ENCODE measurements around the gene ZNF750.
A peak's percentile ranks its signal among the peaks of the same experiment; 100 is the strongest.

The ZNF750 gene

DNA sequence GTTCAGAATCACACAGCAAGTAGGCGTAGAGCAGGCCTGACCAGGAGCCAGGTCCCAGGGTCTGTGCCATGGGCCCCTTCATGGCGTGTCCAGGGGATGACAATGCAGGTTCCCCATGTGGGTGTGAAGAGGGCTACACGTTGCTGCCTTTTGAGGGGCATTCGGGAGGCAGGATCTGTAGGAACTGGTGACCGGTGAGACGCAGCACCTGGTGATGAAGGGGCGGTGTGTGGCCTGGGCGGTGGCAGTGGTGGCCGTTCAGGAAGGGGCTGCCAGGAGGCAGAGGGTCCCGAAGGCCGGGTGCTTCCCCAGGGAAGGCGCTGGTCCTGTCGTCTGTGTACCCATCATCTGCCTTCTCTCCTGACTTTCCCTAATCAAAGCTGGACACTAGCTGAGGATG, 34.6 kb downstream of the ZNF750 start:
- DNase-seq (ENCODE audit: insufficient read length): no peak
- FAIRE-seq: no peak
- TF ChIP-seq POLR2AphosphoS5 (IDR thresholded peaks at IDR 0.05; ENCODE audit: low read depth, low read length) (no peak), POLR2A (IDR thresholded peaks at IDR 0.05; ENCODE audit: low read depth, low read length) (no peak), TAF1 (IDR thresholded peaks at IDR 0.05; ENCODE audit: borderline replicate concordance, low read depth, low read length) (no peak)

DNA sequence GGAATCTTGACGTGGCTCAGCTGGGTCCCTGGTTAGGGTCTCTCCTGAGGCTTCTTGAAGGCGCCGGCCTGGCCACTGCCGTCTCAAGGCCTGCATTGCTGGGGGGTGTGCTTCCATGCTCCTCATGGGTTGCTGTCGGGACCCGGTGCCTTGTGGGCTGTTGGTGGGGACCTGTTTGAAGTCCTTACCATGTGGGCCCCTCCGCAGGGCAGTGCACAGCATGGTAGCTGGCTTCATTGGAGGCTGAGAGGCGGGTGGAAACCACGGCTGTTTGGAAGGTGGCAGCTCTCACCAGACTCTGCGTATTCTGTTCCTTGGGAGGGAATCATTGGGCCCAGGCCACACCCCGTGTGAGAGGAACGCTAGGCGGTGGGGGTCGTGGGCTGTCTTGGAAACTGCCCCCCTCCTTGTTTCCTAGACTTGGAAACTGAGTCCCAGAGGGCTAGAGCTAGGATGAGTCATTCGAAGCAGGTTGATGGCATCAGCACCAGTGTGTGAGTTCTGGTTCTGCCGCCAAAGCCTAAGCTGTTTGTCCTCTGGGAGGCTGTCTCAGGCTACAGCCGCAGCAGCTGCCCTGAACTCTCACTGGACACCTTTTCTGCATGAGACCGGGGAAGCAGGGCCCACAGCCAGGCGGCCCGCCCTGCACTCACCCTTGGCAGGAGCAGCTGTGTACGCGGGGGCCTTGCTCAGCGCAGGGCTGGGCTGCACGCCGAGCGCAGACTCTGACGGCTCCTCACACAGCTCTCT, 35.2 kb downstream of the ZNF750 start:
- FAIRE-seq (no peak), DNase-seq (ENCODE audit: insufficient read length) (no peak)
- no peak for TF ChIP-seq TAF1 (IDR thresholded peaks at IDR 0.05; ENCODE audit: borderline replicate concordance, low read depth, low read length)
- no peak for TF ChIP-seq POLR2A (IDR thresholded peaks at IDR 0.05; ENCODE audit: low read depth, low read length)
- no peak for TF ChIP-seq POLR2AphosphoS5 (IDR thresholded peaks at IDR 0.05; ENCODE audit: low read depth, low read length)

DNA sequence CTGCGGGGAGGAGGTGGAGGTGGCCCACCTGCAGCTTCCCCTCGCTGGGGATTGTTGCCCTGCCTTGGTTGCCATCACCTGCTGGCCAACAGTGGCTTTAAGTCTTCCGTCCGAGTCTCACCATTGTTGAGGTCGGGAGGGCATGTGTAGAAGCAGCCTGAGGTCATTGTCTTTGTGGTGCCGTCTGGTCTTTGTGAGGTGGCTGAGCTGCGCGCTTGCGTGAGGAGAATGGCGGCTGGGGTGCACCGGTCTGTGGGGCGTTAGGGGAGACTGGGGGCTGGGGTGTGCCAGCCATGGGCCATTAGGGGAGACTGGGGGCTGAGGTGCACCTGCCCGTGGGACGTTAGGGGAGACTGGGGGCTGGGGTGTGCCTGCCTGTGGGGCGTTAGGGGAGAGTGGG, 36.2 kb downstream of the ZNF750 start:
- FAIRE-seq (no peak), DNase-seq (ENCODE audit: insufficient read length) (no peak)
- no peak for TF ChIP-seq TAF1 (IDR thresholded peaks at IDR 0.05; ENCODE audit: borderline replicate concordance, low read depth, low read length)
- TF ChIP-seq POLR2A (IDR thresholded peaks at IDR 0.05; ENCODE audit: low read depth, low read length): no peak
- TF ChIP-seq POLR2AphosphoS5 (IDR thresholded peaks at IDR 0.05; ENCODE audit: low read depth, low read length): no peak

DNA sequence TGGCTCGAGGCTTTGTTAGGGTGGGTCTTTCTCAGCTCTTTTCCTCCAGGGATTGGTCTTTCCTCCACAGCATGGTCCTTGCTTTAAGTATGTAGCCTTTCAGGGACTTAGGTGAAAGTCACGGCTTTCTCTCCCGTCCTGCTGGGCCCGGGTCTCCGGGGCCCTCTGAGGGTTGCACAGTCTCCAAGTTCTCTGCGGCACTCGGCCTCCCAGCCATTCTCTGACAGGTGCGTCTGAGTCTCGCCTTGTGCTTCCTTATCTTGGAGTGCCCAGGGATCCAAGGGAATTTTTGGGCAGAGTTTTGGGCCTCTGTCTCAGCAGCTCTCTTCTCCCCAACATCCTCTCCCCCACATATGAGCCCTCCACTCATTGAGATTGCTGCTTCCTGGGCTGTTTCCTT, 36.6 kb downstream of the ZNF750 start:
- FAIRE-seq (no peak), DNase-seq (ENCODE audit: insufficient read length) (no peak)
- no peak for TF ChIP-seq POLR2AphosphoS5 (IDR thresholded peaks at IDR 0.05; ENCODE audit: low read depth, low read length)
- no peak for TF ChIP-seq POLR2A (IDR thresholded peaks at IDR 0.05; ENCODE audit: low read depth, low read length)
- TF ChIP-seq TAF1 (IDR thresholded peaks at IDR 0.05; ENCODE audit: borderline replicate concordance, low read depth, low read length): no peak

DNA sequence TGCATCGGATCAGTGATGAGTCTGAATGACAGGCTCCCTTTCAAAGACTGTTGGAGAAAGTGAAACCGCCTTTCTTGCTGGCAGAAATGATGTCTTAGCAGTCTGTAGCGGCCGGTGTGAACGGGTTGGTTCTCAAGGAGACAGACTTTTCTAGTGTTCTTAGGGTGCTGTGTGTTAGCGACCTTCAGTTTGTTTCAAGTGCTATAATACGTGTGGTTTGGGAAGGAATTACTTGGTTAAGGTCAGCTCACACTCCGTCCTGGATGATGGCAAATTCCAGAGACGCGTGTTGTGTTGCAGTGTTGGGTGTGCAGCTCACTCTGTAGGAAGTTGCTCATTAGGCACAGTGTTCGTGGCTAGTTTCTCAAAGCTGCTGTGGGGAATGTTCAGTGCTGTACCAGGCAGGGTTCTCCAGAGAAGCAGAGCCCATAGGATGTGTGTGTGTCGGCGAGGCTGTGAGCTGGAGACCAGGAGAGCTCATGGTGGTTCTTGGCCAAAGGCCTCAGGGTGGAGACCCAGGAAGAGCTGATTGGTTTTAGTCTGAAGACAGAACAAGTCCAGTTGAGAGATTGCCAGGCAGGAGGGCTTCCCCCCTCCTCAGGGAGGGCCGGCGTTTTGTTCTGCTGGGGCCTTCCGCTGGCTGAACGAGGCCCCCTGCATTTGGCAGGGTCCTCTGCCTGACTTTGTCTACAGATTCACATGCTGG, 37.6 kb downstream of the ZNF750 start:
- TF ChIP-seq POLR2AphosphoS5 (IDR thresholded peaks at IDR 0.05; ENCODE audit: low read depth, low read length) (no peak), TAF1 (IDR thresholded peaks at IDR 0.05; ENCODE audit: borderline replicate concordance, low read depth, low read length) (no peak), POLR2A (IDR thresholded peaks at IDR 0.05; ENCODE audit: low read depth, low read length) (no peak)
- peak; percentile 14 for FAIRE-seq
- DNase-seq (ENCODE audit: insufficient read length): no peak

DNA sequence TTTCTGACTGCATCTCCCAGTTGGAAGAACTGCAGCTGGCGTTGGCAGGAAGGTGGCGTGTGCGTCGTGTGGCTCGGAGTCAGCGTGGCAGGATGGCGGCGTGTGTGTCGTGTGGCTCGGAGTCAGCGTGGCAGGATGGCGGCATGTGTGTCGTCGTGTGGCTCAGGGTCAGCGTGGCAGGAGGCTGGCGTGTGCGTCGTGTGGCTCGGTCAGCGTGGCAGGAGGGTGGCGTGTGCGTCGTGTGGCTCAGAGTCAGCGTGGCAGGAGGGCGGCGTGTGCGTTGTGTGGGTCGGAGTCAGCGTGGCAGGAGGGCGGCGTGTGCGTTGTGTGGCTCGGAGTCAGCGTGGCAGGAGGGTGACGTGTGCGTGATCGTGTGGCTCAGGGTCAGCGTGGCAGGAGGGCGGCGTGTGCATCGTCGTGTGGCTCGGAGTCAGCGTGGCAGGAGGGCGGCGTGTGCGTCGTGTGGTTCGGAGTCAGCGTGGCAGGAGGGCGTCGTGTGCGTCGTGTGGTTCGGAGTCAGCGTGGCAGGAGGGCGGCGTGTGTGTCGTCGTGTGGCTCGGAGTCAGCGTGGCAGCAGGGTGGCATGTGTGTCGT, 38.3 kb downstream of the ZNF750 start:
- no peak for TF ChIP-seq TAF1 (IDR thresholded peaks at IDR 0.05; ENCODE audit: borderline replicate concordance, low read depth, low read length)
- TF ChIP-seq POLR2A (IDR thresholded peaks at IDR 0.05; ENCODE audit: low read depth, low read length): no peak
- no peak for TF ChIP-seq POLR2AphosphoS5 (IDR thresholded peaks at IDR 0.05; ENCODE audit: low read depth, low read length)
- FAIRE-seq (no peak), DNase-seq (ENCODE audit: insufficient read length) (no peak)

DNA sequence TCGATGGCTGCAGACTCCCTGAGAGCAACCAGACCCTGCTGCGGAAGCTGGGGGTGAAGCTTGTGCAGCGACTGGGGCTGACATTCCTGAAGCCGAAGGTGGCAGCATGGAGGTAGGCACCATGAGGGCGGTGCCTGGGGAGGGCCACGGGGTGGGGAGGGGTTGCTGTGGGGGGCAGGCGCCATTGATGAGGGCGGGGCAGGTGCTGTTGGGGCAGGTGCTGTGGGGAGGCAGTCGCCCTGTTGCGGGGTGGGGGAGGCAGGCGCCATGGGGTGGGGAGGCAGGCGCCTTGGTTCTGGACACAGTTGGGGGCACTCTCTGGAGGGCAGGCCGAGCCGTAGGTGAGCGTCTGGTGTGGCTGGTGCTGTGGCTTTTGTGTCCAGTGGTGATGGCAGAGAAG, 38.9 kb downstream of the ZNF750 start:
- DNase-seq (ENCODE audit: insufficient read length) (no peak), FAIRE-seq (no peak)
- TF ChIP-seq TAF1 (IDR thresholded peaks at IDR 0.05; ENCODE audit: borderline replicate concordance, low read depth, low read length) (no peak), POLR2A (IDR thresholded peaks at IDR 0.05; ENCODE audit: low read depth, low read length) (no peak), POLR2AphosphoS5 (IDR thresholded peaks at IDR 0.05; ENCODE audit: low read depth, low read length) (no peak)

DNA sequence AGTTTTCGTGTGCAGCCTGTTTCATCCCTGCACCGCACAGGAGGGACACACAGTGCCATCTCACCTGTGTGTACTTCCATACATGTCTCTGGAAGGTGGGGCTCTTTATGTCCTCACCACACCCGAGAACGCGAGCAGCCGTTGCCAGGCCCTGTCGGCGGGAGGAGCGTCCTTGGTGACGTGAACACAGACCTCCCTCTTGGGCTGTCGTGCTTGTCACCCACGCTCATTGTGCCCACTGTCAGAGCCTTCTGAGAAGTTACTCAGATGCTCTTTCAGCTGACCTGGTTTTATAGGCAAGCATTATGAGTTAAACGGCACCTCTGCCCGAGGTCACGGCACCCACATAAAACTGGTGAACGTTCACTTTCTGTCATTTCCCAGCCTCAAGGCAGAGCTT, 40.2 kb downstream of the ZNF750 start:
- DNase-seq (ENCODE audit: insufficient read length) (no peak), FAIRE-seq (no peak)
- no peak for TF ChIP-seq TAF1 (IDR thresholded peaks at IDR 0.05; ENCODE audit: borderline replicate concordance, low read depth, low read length)

DNA sequence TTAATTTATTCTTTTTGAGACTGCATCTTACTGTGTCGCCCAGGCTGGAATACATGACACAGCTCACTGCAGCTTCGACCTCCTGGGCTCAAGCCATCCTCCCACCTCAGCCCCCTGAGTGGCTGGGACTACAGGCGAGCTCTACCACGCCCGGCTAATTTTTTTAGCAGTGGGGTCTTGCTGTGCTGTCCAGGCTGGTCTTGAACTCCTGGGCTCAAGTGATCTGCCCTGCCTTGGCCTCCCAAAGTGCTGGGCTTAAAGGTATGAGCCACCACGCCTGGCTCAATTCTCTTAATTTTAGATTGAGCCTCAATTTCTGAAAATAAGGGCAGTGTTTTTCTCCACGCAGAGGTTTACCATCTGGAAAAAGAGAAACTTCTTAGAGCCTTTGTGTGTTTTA, 41.1 kb downstream of the ZNF750 start:
- no peak for DNase-seq (ENCODE audit: insufficient read length)
- TF ChIP-seq POLR2AphosphoS5 (IDR thresholded peaks at IDR 0.05; ENCODE audit: low read depth, low read length) (no peak), POLR2A (IDR thresholded peaks at IDR 0.05; ENCODE audit: low read depth, low read length) (no peak), TAF1 (IDR thresholded peaks at IDR 0.05; ENCODE audit: borderline replicate concordance, low read depth, low read length) (no peak)
- no peak for FAIRE-seq

DNA sequence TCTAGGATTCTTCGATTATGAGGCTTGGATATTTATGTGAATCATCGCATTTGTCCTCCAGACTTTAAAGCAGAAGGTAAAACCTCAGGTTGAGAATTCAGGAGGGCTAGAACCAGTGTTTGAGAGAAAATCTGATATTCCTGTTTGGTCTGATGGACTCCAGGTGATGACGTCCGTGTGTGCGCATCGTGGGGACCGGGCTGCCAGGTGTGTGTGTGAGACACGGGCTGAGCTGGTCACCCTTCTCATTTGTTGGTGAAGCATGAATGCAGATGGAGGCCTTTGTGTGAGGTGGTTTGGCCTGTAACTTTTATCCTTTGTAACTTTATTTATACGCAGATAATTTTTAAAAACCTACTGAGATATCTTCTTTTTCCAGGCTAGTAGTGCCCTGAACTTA, 42.8 kb downstream of the ZNF750 start:
- TF ChIP-seq POLR2AphosphoS5 (IDR thresholded peaks at IDR 0.05; ENCODE audit: low read depth, low read length): no peak
- no peak for TF ChIP-seq TAF1 (IDR thresholded peaks at IDR 0.05; ENCODE audit: borderline replicate concordance, low read depth, low read length)
- no peak for TF ChIP-seq POLR2A (IDR thresholded peaks at IDR 0.05; ENCODE audit: low read depth, low read length)
- DNase-seq (ENCODE audit: insufficient read length) (no peak), FAIRE-seq (no peak)

DNA sequence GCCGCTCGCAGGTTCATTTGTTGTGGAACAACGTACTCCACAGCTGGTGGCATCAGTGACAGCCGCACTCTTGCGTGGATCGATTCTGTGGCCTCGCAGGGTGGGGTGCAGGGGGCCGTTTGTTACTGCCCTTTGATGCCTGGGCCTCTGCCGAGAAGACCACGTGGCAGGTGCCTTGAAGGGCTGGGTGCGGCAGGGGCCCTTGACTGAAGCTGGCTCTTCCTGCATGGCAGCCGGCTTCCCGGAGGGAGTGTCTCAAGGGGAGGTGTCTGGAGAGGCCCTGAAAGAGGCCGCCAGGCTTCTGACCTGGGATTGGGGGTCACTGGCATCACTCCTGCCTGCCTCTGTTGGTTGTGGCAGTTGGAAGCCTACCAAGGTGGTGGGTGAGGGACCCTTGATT, 44.2 kb downstream of the ZNF750 start:
- TF ChIP-seq POLR2A (IDR thresholded peaks at IDR 0.05; ENCODE audit: low read depth, low read length): no peak
- TF ChIP-seq TAF1 (IDR thresholded peaks at IDR 0.05; ENCODE audit: borderline replicate concordance, low read depth, low read length): no peak
- DNase-seq (ENCODE audit: insufficient read length): no peak
- no peak for FAIRE-seq

Data from GM12892 (cell line).